ENCODE measurements around the gene APBA1.

APBA1 gene

DNA sequence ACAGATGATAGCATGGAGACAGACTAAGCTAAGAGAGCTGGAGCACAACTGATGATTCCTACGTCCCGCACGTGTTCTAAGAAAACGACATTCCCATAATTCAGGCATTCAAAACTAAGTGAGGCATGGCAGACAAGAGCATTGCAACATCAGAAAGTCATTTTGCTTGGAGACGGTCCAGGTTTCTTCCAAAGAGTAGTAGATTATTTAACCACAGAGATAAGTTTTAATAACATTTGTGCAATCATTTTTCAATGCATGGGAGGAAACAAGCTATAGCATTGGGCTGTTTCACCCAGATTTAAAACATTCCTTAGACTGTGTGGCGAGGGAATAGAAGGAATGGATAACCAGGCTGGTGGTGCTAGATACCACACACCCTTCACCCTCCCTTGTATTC is 117.2 kb downstream of the APBA1 start:
- TF ChIP-seq, protein P1, sequence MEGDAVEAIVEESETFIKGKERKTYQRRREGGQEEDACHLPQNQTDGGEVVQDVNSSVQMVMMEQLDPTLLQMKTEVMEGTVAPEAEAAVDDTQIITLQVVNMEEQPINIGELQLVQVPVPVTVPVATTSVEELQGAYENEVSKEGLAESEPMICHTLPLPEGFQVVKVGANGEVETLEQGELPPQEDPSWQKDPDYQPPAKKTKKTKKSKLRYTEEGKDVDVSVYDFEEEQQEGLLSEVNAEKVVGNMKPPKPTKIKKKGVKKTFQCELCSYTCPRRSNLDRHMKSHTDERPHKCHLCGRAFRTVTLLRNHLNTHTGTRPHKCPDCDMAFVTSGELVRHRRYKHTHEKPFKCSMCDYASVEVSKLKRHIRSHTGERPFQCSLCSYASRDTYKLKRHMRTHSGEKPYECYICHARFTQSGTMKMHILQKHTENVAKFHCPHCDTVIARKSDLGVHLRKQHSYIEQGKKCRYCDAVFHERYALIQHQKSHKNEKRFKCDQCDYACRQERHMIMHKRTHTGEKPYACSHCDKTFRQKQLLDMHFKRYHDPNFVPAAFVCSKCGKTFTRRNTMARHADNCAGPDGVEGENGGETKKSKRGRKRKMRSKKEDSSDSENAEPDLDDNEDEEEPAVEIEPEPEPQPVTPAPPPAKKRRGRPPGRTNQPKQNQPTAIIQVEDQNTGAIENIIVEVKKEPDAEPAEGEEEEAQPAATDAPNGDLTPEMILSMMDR (conservative IDR thresholded peaks at IDR 0.05; ENCODE audit: low read depth) = no peak
- no peak for DNase-seq (ENCODE audit: low spot score)
- CTCF ChIA-PET = interaction anchor here (0.7 to 1.0 kb wide), 3 partner anchors 37 to 134 kb away, joined by 3 to 16 read pairs (median 4); no protein-coding TSS in a partner anchor
- H3K27ac ChIP-seq = no peak overlapping the region
- POLR2A ChIA-PET (ENCODE audit: low non-redundant PET) = no interaction called here

- H3K27ac ChIP-seq = no peak overlapping the region
- CTCF ChIA-PET = interaction anchor here (2.6 kb wide), 1 partner anchor 128 kb away, joined by 26 read pairs; no protein-coding TSS in a partner anchor
- peak; percentile 72 for DNase-seq (ENCODE audit: low spot score)
- POLR2A ChIA-PET (ENCODE audit: low non-redundant PET) = no interaction called here
- TF ChIP-seq, protein P1 (conservative IDR thresholded peaks at IDR 0.05; ENCODE audit: low read depth) = peak; percentile 88
Measured at GRCh38 chr9:69549310-69550202, 122.6 kb downstream of the APBA1 start.

- H3K27ac ChIP-seq = no peak overlapping the region
- ChIA-PET POLR2A (ENCODE audit: low non-redundant PET) (no interaction called here), CTCF (interaction anchor here (0.6 to 3.1 kb wide), 3 partner anchors 13 to 1533 kb away, joined by 3 to 23 read pairs (median 3); no protein-coding TSS in a partner anchor)
- no peak for DNase-seq (ENCODE audit: low spot score)
- TF ChIP-seq, protein P1 (conservative IDR thresholded peaks at IDR 0.05; ENCODE audit: low read depth) = no peak
Measured at GRCh38 chr9:69548681-69549080, 123.5 kb downstream of the APBA1 start.

DNA sequence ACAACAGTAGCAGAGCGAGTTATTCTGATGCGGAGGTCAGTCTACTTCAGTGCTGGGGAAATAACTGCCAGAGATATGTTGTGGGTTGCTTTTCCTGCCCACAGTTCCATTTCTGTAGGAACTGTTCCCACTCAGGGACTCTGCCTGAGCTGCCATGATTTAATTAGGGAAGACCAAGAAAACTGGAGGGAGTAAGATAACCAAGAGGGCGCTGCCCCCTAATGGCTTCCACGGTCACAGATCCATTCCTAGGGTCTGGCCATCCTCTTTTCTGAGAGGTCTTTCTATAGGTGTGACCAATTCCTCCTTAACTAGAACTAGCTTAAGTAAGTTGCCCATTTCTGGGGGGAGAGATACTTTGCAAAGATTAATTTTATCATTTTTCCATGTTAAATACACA is 125.9 kb downstream of the APBA1 start:
- CTCF ChIA-PET = interaction anchor here (0.6 to 3.1 kb wide), 5 partner anchors 68 to 126 kb away, joined by 3 to 23 read pairs (median 4); no protein-coding TSS in a partner anchor
- peak; percentile 29 for DNase-seq (ENCODE audit: low spot score)
- H3K27ac ChIP-seq = no peak overlapping the region
- POLR2A ChIA-PET (ENCODE audit: low non-redundant PET) = no interaction called here
- TF ChIP-seq, protein P1 (conservative IDR thresholded peaks at IDR 0.05; ENCODE audit: low read depth) = no peak; the same call in 1 of the 2 replicates

GRCh38 chr9:69542942-69543704 is 129.0 kb downstream of the APBA1 start:
- no peak for DNase-seq (ENCODE audit: low spot score)
- POLR2A ChIA-PET (ENCODE audit: low non-redundant PET) = no interaction called here
- TF ChIP-seq, protein P1 (conservative IDR thresholded peaks at IDR 0.05; ENCODE audit: low read depth) = no peak
- CTCF ChIA-PET = no interaction called here
- H3K27ac ChIP-seq = no peak overlapping the region

- H3K27ac ChIP-seq = no peak overlapping the region
- ChIA-PET POLR2A (ENCODE audit: low non-redundant PET) (no interaction called here), CTCF (no interaction called here)
- DNase-seq (ENCODE audit: low spot score) = no peak
- TF ChIP-seq, protein P1 (conservative IDR thresholded peaks at IDR 0.05; ENCODE audit: low read depth) = no peak
Measured at GRCh38 chr9:69542058-69542457, 130.1 kb downstream of the APBA1 start.
